HG03558 (cell line): Measurements from ENCODE around the gene SNX25.

Experiments
- ATAC-seq: cut with Tn5 transposase; IDR thresholded peaks from one replicate; pipeline ENCODE4 v1.9.1; 2021; ENCODE audit warnings: moderate number of reproducible peaks; ENCODE audit not compliant: unreplicated experiment; ENCODE audit errors: extremely low read depth

Gene SNX25

GRCh38 chr4:185363251-185363650 lies 153.9 kb downstream of the SNX25 start:
- ATAC-seq = no peak

GRCh38 chr4:185364886-185365285 lies 155.5 kb downstream of the SNX25 start:
- ATAC-seq = no peak

GRCh38 chr4:185369731-185370130 lies 160.3 kb downstream of the SNX25 start:
- no peak for ATAC-seq

- ATAC-seq = no peak
Observed at GRCh38 chr4:185370268-185370949, 161.0 kb downstream of the SNX25 start.

- no peak for ATAC-seq
Observed at GRCh38 chr4:185371702-185372101, 162.3 kb downstream of the SNX25 start.

- ATAC-seq = no peak
Observed at GRCh38 chr4:185374027-185374426, 164.6 kb downstream of the SNX25 start.

- no peak for ATAC-seq
Observed at GRCh38 chr4:185374573-185374972, 165.2 kb downstream of the SNX25 start.

GRCh38 chr4:185378264-185378663 lies 168.9 kb downstream of the SNX25 start:
- ATAC-seq = no peak

- ATAC-seq = no peak
Observed at GRCh38 chr4:185379326-185380295, 170.2 kb downstream of the SNX25 start.

- no peak for ATAC-seq
Observed at GRCh38 chr4:185380320-185380719, 170.9 kb downstream of the SNX25 start.

GRCh38 chr4:185381288-185382196 lies 172.1 kb downstream of the SNX25 start:
- ATAC-seq = no peak

- no peak for ATAC-seq
Observed at GRCh38 chr4:185382754-185383153, 173.4 kb downstream of the SNX25 start.

GRCh38 chr4:185383451-185383850 lies 174.1 kb downstream of the SNX25 start:
- no peak for ATAC-seq

GRCh38 chr4:185384061-185384460 lies 174.7 kb downstream of the SNX25 start:
- no peak for ATAC-seq

GRCh38 chr4:185384930-185385331 lies 175.5 kb downstream of the SNX25 start:
- no peak for ATAC-seq

GRCh38 chr4:185387957-185388356 lies 178.6 kb downstream of the SNX25 start:
- ATAC-seq = no peak

- no peak for ATAC-seq
Observed at GRCh38 chr4:185390941-185391340, 181.5 kb downstream of the SNX25 start.

- no peak for ATAC-seq
Observed at GRCh38 chr4:185392156-185392555, 182.8 kb downstream of the SNX25 start.

- no peak for ATAC-seq
Observed at GRCh38 chr4:185394568-185395237, 185.3 kb downstream of the SNX25 start.
